Mucosa of stomach (tissue), 1 donor: ENCODE measurements around the gene KNOP1.
"Not testable (repeated sequence)": the region's sequence is repeated elsewhere in the genome, so short reads cannot be mapped to it uniquely, and the experiment has no call there.

Source experiments
- H3K27me3 ChIP-seq: one replicate; pipeline ENCODE4 v1.7.0; 2013; ENCODE audit warnings: mild to moderate bottlenecking, low read length; ENCODE audit not compliant: control insufficient read depth, insufficient read depth
- H3K36me3 ChIP-seq: one replicate; pipeline ENCODE4 v1.7.0; 2013; ENCODE audit warnings: low read length; ENCODE audit not compliant: control insufficient read depth, insufficient read depth
- H3K4me1 ChIP-seq: one replicate; pipeline ENCODE4 v1.7.0; 2013; ENCODE audit warnings: mild to moderate bottlenecking, low read length; ENCODE audit not compliant: control insufficient read depth, insufficient read depth
- H3K4me3 ChIP-seq: one replicate; pipeline ENCODE4 v1.7.0; 2013; ENCODE audit warnings: low read length
- H3K9ac ChIP-seq: one replicate; pipeline ENCODE4 v1.7.0; 2013; ENCODE audit warnings: mild to moderate bottlenecking, low read length, moderate library complexity
- H3K9me3 ChIP-seq: one replicate; pipeline ENCODE4 v1.7.0; 2013; ENCODE audit warnings: mild to moderate bottlenecking, low read length, moderate library complexity; ENCODE audit not compliant: control insufficient read depth
- donor health status: Pancreatic carcinoma.

KNOP1 gene

DNA sequence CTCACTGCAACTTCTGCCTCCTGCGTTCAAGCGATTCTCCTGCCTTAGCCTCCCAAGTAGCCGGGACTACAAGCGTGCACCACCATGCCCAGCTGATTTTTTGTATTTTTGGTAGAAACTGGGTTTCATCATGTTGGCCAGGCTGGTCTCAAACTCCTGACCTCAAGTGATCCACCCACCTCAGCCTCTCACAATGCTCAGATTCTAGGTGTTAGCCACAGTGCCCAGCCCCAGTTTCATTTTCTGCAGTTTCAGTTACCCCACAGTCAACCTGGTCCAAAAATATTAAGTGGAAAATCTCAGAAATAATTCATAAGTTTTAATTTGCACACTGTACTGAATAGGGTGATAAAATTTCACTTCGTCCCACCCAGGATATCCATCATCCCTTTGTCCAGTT, 28.7 kb downstream of the KNOP1 start:
- peaks cover 5% of the 10 kb centered on the region for H3K36me3 ChIP-seq

DNA sequence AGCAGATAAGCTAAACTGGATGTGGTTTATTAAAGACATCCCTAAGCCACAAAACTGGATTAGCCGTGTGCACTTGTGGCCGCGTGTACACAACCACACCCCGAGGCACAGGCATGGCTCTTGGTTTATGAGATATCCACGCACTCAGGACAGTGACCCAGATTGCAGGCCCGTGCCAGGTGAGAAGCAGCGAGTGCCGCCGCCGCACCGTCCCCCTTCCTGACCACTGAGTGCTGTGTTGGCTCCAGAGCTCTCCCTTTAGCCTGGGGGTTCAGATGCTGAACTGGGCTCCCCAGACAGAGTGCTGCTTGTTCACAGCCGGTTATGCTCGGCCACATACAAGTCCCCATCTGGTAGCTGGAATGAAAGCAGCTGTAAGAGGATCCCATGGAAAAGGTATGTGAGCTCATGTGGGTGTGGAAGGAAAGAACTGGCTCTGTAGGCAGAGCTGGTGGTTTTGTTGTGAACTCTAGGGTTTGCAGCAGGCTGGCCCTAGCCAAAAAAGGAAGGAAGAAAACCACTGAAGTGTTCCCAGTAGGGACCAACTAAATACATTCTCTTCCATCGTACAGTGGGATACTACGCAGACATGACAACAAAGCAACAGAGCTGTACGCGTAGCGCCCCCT, 29.5 kb downstream of the KNOP1 start:
- H3K9me3 ChIP-seq: no peaks in the 10 kb centered on the region
- no peak overlapping the region for H3K9ac ChIP-seq
- H3K36me3 ChIP-seq: peaks cover 5% of the 10 kb centered on the region
- no peak overlapping the region for H3K4me3 ChIP-seq
- H3K4me1 ChIP-seq: peaks cover 8% of the 10 kb centered on the region
- no peaks in the 10 kb centered on the region for H3K27me3 ChIP-seq

More for the DNA sequence above, 28.7 kb downstream of the KNOP1 start:
- H3K4me1 ChIP-seq: peaks cover 8% of the 10 kb centered on the region
- no peak overlapping the region for H3K9ac ChIP-seq
- no peak overlapping the region for H3K4me3 ChIP-seq
- no peaks in the 10 kb centered on the region for H3K27me3 ChIP-seq
- H3K9me3 ChIP-seq: no peaks in the 10 kb centered on the region

DNA sequence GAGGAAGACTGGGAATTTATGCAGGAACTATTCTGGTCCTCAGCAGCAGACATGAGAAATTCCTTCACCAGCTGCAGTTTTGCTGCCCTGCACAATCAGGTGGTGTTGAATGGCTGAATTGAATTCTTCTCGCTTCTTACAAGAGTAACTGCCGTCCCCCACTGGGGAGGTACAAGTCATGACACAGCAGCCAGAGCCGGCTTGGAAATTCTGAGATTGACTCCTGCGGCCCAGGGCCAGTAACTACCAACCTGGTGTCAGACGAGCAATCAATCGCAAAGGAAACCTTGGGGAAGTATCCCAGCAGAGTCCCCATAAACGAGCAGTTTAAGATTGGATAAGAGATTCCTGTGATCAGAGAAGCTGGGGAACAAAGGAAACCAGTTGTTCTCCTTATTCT, 30.7 kb downstream of the KNOP1 start:
- H3K9ac ChIP-seq: no peak overlapping the region
- H3K4me1 ChIP-seq: peaks cover 8% of the 10 kb centered on the region
- peaks cover 5% of the 10 kb centered on the region for H3K36me3 ChIP-seq
- no peaks in the 10 kb centered on the region for H3K9me3 ChIP-seq
- H3K4me3 ChIP-seq: no peak overlapping the region
- no peaks in the 10 kb centered on the region for H3K27me3 ChIP-seq

DNA sequence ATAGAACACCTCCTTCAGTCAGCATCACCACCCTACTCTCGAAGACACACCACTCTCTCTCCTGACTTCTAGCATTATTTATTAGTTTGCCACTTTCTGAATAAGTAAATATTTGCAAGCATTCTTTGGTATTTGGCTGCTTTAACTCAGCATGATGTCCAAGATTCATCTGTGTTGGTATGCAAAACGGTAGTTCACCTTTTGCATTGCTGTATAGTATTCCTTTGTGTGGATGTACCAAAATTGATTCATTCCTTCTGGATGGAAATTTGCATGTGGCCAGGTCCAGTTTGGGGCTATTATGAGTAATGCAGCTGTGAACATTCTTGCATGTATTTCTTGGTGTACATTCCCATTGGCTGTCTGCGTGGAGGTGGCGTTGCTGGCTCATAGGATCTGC, 32.9 kb downstream of the KNOP1 start:
- Histone ChIP-seq H3K4me1 (peaks cover 8% of the 10 kb centered on the region), H3K36me3 (no peaks in the 10 kb centered on the region), H3K4me3 (no peak overlapping the region), H3K27me3 (no peaks in the 10 kb centered on the region), H3K9ac (no peak overlapping the region), H3K9me3 (no peaks in the 10 kb centered on the region)

DNA sequence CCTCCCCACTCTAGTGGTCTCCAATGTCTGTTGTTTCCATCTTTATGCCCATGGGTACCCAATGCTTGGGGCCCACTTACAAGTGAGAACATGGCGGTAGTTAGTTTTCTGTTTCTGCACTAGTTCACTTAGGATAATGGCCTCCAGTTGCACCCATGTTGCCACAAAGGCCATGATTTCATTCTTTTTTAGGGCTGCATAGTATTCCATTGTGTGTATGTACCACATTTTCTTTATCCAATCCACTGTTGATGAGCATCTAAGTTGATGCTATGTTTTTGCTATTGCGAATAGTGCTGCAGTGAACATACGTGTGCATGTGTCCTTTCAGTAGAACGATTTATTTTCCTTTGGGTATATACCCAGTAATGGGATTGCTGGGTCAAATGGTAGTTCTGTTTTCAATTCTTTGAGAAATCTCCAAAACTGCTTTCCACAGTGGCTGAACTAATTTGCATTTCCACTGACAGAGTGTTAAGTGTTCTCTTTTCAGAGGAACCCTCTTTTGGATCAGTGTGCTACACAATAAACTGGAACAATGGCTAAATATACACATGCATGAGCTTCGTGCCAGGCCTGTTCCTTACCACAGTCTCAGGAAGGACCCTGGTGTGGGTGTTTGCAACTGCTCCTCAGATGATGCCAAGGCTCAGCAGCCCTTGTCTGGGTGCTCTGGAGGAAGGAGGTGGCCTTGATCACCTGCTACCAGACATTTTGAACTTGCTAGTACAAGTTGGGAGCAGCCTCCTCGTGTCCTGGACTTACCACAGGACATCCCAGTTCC, 34.4 kb downstream of the KNOP1 start:
- Histone ChIP-seq H3K27me3 (no peaks in the 10 kb centered on the region), H3K36me3 (no peaks in the 10 kb centered on the region), H3K4me3 (no peak overlapping the region), H3K9me3 (no peaks in the 10 kb centered on the region), H3K9ac (no peak overlapping the region), H3K4me1 (peaks cover 7% of the 10 kb centered on the region)

DNA sequence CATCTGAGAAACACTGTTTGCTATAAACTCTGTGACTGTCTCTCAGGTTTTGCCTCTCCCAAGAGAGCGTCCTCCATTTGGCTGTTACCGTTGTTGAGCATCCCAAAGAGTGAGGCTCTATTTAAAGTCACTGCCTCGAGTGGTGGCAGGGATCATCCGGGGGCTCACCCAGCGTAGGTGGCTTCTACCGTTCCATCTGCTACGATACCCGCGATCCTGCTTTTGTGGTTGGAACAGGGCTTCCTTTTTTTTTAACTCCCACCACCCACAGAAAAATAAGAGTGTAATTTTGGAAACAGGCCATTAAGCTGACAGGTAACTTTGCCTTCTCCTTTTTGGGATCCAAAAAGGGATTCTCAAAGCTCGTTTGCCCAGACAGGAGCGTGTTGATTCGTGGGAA, 36.4 kb downstream of the KNOP1 start:
- Histone ChIP-seq H3K27me3 (no peaks in the 10 kb centered on the region), H3K36me3 (no peaks in the 10 kb centered on the region), H3K9ac (no peak overlapping the region), H3K4me3 (no peak overlapping the region), H3K9me3 (no peaks in the 10 kb centered on the region), H3K4me1 (no peaks in the 10 kb centered on the region)

DNA sequence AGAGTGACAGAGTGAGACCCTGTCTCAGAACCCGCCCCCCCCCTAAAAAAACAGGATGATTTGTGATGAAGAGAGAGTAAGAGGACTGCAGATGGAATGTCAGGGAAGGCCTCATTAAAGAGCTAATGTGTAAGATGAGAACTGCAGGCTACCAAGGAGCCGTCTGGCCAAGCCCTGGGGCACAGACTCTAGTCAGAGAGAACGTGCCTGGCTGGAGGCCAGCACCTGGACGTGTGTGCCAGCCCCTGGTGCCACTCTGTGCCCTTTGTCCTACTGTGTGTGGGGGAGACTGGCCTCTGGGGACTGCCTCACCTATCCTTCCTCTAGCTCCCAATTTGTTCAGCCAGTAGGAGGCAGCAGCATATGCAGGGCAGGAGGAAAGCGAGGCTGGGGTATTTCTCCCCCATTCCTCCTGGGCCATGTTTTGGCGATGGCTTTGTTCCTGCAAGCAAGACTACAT, 37.1 kb downstream of the KNOP1 start:
- no peak overlapping the region for H3K9ac ChIP-seq
- H3K36me3 ChIP-seq: no peaks in the 10 kb centered on the region

DNA sequence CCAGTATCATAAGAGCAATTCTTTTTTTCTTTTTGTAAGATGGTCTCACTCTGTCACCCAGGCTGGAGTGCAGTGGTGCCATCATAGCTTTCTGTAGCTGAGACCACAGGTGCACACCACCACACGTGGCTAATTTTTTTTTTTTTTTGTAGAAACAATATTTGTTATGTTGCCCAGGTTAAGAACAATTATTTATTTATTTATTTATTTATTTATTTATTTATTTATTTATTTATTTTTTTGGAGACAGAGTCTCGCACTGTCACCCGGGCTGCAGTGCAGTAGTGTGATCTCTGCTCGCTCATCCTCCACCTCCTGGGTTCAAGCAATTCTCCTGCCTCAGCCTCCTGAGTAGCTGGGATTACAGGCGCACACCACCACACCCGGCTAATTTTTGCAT, 38.7 kb downstream of the KNOP1 start:
- not testable (repeated sequence) for H3K4me3 ChIP-seq, H3K36me3 ChIP-seq, H3K27me3 ChIP-seq, H3K9ac ChIP-seq, H3K9me3 ChIP-seq, H3K4me1 ChIP-seq

More for the DNA sequence above, 37.1 kb downstream of the KNOP1 start:
- Histone ChIP-seq H3K27me3 (no peaks in the 10 kb centered on the region), H3K4me1 (no peaks in the 10 kb centered on the region), H3K9me3 (no peaks in the 10 kb centered on the region), H3K4me3 (no peak overlapping the region)

DNA sequence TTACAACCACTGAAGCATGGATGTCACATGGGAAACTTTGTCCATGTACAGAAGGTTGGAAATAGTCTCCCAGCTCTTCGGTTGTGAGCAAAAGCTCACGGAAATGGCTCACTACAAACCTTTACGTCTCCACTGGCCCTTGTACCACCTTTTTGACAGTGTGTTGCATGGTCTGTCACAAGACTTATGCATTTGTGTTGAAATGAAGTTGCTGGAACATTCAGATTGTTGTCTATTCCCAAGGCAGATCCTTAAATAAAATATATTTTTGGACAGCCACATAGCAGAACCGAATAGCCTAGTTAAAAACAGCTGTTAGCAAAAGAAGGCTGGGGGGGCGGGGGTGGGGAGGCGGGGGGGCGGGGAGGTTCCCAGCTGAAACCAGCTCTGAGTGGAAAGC, 39.2 kb downstream of the KNOP1 start:
- H3K9ac ChIP-seq: no peak overlapping the region
- no peak overlapping the region for H3K4me3 ChIP-seq
- H3K4me1 ChIP-seq: no peaks in the 10 kb centered on the region
- no peaks in the 10 kb centered on the region for H3K9me3 ChIP-seq
- H3K27me3 ChIP-seq: no peaks in the 10 kb centered on the region
- no peaks in the 10 kb centered on the region for H3K36me3 ChIP-seq

DNA sequence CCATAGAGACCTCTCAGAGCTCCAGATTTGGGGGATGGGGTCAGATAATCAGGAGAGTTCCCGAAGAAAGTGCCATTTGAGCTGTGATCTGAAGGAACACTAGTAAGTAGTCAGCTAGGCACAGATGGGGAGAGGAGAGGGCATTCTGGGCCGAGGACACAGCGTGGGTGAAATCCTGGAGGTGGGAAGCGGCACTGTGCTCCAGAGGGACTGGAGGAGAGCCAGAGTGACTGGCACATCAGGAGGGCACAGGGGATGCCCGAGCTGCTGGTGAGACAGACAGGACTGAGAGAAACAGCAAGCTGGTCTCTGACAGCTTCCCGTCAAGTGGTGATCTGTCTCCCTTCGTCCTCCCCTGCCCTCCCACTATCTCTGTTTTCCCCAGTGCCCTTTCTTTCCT, 40.6 kb downstream of the KNOP1 start:
- Histone ChIP-seq H3K36me3 (no peaks in the 10 kb centered on the region), H3K9ac (no peak overlapping the region), H3K9me3 (no peaks in the 10 kb centered on the region), H3K27me3 (no peaks in the 10 kb centered on the region), H3K4me3 (no peak overlapping the region), H3K4me1 (no peaks in the 10 kb centered on the region)

DNA sequence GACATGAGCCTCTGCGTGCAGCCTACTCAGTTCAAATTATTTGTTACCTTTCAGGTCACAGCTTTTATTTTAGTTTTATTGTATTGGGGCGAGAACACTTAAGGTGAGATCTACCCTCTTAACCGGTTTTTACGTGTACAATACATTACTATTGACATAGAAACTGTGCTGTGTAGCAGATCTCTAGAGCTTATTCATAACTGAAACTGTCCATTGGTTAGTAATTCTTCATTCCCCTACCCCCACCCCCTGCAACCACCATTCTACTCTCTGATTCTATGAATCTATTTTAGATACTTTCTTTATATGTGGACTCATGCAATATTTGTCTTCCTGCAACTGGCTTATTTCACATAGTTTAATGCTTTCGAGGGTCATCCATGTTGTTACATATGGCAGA, 43.5 kb downstream of the KNOP1 start:
- H3K27me3 ChIP-seq: no peaks in the 10 kb centered on the region
- H3K4me1 ChIP-seq: no peaks in the 10 kb centered on the region
- H3K4me3 ChIP-seq: no peak overlapping the region
- no peaks in the 10 kb centered on the region for H3K9me3 ChIP-seq
- no peaks in the 10 kb centered on the region for H3K36me3 ChIP-seq
- no peak overlapping the region for H3K9ac ChIP-seq

DNA sequence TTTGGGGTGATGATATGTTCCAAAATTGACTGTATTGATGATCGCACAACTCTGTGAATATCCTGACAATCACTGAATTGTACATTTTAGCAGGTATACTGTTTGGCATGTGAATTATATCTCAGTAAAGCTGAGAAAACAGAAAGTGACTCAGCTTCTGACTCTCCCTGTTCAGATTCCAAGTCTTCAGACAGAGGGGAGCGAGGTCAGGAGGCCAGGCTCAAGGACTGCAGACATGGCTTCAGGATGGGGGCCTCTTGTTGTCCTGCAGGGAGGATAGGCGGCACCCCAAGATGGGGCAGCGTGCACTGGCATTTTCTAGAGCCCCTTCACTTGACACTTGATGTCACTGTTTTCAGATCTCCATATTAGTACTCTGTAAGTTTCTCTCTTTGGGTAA, 45.6 kb downstream of the KNOP1 start:
- no peak overlapping the region for H3K9ac ChIP-seq
- H3K9me3 ChIP-seq: no peaks in the 10 kb centered on the region
- no peaks in the 10 kb centered on the region for H3K27me3 ChIP-seq
- H3K4me1 ChIP-seq: no peaks in the 10 kb centered on the region
- no peak overlapping the region for H3K4me3 ChIP-seq
- no peaks in the 10 kb centered on the region for H3K36me3 ChIP-seq
